ENCODE measurements around the gene NHP2. TPM values are rescaled to one million over a fixed set of nuclear protein-coding genes. Genes with fewer than 3 reads are reported as not detected.

Gene NHP2
- total and polyA plus RNA-seq, 10 of the 15 experiments (the other 5 are each of a cell fraction or from before 2014, with no cell fraction given), result 39.2 to 513 (median 198) TPM

DNA sequence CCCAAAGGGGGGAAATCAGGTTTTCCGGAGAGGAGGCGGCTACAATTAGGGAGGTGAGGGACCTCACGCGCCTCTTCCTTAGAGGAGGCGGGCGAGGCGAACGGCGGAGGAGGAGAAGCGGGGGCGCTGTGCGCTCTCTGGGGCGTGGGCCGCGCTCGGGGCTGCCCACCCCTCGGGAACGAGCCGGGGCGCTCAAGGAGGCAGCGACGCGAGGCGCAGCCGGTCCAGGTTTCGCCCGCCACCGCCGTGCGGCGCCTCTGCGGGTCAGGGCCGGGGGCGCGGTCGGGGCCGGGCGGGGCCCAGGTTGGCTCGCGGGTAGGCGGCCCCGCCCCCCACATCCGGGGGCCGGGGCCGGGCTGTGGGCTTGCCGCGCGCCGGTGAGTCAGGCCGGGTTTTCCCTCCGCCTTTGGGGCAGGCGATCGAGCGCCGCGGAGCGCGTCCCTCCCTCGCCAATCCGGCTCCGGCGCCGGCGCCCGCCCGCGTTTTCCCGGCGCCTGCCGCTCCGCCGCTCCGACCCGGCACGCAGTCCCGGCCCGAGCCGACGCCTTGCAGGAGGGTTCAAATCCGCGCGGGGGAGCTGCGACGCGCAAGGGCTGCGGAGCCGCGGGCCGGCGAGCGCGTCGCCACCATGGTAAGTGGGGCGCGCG lies 40.4 kb downstream of the NHP2 start, which contains the start of gene N4BP3 (continued):
- TF ChIP-seq, protein P1, sequence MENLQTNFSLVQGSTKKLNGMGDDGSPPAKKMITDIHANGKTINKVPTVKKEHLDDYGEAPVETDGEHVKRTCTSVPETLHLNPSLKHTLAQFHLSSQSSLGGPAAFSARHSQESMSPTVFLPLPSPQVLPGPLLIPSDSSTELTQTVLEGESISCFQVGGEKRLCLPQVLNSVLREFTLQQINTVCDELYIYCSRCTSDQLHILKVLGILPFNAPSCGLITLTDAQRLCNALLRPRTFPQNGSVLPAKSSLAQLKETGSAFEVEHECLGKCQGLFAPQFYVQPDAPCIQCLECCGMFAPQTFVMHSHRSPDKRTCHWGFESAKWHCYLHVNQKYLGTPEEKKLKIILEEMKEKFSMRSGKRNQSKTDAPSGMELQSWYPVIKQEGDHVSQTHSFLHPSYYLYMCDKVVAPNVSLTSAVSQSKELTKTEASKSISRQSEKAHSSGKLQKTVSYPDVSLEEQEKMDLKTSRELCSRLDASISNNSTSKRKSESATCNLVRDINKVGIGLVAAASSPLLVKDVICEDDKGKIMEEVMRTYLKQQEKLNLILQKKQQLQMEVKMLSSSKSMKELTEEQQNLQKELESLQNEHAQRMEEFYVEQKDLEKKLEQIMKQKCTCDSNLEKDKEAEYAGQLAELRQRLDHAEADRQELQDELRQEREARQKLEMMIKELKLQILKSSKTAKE (IDR thresholded peaks at IDR 0.05; ENCODE audit: low read depth, poor library complexity, severe bottlenecking), result no peak
- TF ChIP-seq, protein P2, sequence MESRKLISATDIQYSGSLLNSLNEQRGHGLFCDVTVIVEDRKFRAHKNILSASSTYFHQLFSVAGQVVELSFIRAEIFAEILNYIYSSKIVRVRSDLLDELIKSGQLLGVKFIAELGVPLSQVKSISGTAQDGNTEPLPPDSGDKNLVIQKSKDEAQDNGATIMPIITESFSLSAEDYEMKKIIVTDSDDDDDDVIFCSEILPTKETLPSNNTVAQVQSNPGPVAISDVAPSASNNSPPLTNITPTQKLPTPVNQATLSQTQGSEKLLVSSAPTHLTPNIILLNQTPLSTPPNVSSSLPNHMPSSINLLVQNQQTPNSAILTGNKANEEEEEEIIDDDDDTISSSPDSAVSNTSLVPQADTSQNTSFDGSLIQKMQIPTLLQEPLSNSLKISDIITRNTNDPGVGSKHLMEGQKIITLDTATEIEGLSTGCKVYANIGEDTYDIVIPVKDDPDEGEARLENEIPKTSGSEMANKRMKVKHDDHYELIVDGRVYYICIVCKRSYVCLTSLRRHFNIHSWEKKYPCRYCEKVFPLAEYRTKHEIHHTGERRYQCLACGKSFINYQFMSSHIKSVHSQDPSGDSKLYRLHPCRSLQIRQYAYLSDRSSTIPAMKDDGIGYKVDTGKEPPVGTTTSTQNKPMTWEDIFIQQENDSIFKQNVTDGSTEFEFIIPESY (IDR thresholded peaks at IDR 0.05), result no peak
- TF ChIP-seq, protein P3, sequence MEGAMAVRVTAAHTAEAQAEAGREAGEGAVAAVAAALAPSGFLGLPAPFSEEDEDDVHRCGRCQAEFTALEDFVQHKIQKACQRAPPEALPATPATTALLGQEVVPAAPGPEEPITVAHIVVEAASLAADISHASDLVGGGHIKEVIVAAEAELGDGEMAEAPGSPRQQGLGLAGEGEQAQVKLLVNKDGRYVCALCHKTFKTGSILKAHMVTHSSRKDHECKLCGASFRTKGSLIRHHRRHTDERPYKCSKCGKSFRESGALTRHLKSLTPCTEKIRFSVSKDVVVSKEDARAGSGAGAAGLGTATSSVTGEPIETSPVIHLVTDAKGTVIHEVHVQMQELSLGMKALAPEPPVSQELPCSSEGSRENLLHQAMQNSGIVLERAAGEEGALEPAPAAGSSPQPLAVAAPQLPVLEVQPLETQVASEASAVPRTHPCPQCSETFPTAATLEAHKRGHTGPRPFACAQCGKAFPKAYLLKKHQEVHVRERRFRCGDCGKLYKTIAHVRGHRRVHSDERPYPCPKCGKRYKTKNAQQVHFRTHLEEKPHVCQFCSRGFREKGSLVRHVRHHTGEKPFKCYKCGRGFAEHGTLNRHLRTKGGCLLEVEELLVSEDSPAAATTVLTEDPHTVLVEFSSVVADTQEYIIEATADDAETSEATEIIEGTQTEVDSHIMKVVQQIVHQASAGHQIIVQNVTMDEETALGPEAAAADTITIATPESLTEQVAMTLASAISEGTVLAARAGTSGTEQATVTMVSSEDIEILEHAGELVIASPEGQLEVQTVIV (IDR thresholded peaks at IDR 0.05; ENCODE audit: borderline replicate concordance, partially characterized antibody), result no peak
- TF ChIP-seq NR2C1 (IDR thresholded peaks at IDR 0.05) (peak; percentile 59), EED (IDR thresholded peaks at IDR 0.05; ENCODE audit: low read depth) (no peak), NR2C2 (IDR thresholded peaks at IDR 0.05; ENCODE audit: borderline replicate concordance, control insufficient read depth, insufficient read length, low read depth) (no peak), RB1 (IDR thresholded peaks at IDR 0.05; ENCODE audit: borderline replicate concordance) (peak; percentile 60; the same call in 1 of the 2 replicates), KAT2A (conservative IDR thresholded peaks at IDR 0.05; ENCODE audit: control insufficient read depth, low read depth, low read length) (no peak), SREBF2 (IDR thresholded peaks at IDR 0.05; ENCODE audit: low read length) (no peak), HCFC1 (IDR thresholded peaks at IDR 0.05; ENCODE audit: low read length) (peak; percentile 50), PAX5 (IDR thresholded peaks at IDR 0.05; ENCODE audit: borderline replicate concordance, low read depth, low read length) (peak; percentile 82), MXI1 (IDR thresholded peaks at IDR 0.05; ENCODE audit: low read depth, low read length) (peak; percentile 57; the same call in 1 of the 2 replicates), DPF2 (IDR thresholded peaks at IDR 0.05) (peak; percentile 84), RAD51 (IDR thresholded peaks at IDR 0.05) (no peak), CREM (IDR thresholded peaks at IDR 0.05; ENCODE audit: low read depth) (no peak; the same call in 1 of the 2 replicates), STAT1 (conservative IDR thresholded peaks at IDR 0.05) (no peak)
- TF ChIP-seq, protein P4, sequence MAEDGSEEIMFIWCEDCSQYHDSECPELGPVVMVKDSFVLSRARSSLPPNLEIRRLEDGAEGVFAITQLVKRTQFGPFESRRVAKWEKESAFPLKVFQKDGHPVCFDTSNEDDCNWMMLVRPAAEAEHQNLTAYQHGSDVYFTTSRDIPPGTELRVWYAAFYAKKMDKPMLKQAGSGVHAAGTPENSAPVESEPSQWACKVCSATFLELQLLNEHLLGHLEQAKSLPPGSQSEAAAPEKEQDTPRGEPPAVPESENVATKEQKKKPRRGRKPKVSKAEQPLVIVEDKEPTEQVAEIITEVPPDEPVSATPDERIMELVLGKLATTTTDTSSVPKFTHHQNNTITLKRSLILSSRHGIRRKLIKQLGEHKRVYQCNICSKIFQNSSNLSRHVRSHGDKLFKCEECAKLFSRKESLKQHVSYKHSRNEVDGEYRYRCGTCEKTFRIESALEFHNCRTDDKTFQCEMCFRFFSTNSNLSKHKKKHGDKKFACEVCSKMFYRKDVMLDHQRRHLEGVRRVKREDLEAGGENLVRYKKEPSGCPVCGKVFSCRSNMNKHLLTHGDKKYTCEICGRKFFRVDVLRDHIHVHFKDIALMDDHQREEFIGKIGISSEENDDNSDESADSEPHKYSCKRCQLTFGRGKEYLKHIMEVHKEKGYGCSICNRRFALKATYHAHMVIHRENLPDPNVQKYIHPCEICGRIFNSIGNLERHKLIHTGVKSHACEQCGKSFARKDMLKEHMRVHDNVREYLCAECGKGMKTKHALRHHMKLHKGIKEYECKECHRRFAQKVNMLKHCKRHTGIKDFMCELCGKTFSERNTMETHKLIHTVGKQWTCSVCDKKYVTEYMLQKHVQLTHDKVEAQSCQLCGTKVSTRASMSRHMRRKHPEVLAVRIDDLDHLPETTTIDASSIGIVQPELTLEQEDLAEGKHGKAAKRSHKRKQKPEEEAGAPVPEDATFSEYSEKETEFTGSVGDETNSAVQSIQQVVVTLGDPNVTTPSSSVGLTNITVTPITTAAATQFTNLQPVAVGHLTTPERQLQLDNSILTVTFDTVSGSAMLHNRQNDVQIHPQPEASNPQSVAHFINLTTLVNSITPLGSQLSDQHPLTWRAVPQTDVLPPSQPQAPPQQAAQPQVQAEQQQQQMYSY (CRISPR knock-in tag; IDR thresholded peaks at IDR 0.05), result no peak
- TF ChIP-seq, protein P5, sequence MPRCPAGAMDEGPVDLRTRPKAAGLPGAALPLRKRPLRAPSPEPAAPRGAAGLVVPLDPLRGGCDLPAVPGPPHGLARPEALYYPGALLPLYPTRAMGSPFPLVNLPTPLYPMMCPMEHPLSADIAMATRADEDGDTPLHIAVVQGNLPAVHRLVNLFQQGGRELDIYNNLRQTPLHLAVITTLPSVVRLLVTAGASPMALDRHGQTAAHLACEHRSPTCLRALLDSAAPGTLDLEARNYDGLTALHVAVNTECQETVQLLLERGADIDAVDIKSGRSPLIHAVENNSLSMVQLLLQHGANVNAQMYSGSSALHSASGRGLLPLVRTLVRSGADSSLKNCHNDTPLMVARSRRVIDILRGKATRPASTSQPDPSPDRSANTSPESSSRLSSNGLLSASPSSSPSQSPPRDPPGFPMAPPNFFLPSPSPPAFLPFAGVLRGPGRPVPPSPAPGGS (IDR thresholded peaks at IDR 0.05; ENCODE audit: borderline replicate concordance, insufficient read depth, low read depth, low read length, poor library complexity, severe bottlenecking), result no peak
